Stimulated activated CD4-positive, alpha-beta T cell treated with anti-CD3 and anti-CD28 coated beads, TNF-alpha, amount 100 ng/mL, for 1 hour (primary cell): ENCODE data around the gene CFAP54.
"Not testable (repeated sequence)": the region's sequence is repeated elsewhere in the genome, so short reads cannot be mapped to it uniquely, and the experiment has no call there.

ENCODE experiments used
- DNase-seq, 3 donors: peaks; one replicate each; pipeline ENCODE4 v3.0.0-alpha.2; 2020; ENCODE audit warnings: low read depth in 3 of 3, low spot score in 1 of 3

CFAP54 gene

DNA sequence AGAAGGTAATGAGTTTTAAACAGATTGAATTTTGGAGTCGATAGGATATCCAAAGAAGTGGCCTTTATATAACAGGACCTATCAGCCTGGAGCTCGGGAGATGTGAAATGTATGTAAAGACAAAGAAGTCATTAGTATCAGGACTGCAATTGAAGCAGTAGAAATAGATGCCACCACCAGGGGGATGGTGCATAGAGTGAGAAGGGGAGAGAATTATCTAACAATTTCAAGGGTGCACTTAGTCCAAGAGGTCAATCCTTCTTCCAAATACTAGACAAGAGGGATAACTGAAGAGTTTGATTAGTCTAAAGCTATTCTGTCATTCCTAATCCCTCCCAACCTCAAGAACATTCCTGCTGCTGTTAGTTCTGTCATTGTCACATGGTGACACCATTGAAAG is 127.8 kb downstream of the CFAP54 start:
- no peak for DNase-seq

DNA sequence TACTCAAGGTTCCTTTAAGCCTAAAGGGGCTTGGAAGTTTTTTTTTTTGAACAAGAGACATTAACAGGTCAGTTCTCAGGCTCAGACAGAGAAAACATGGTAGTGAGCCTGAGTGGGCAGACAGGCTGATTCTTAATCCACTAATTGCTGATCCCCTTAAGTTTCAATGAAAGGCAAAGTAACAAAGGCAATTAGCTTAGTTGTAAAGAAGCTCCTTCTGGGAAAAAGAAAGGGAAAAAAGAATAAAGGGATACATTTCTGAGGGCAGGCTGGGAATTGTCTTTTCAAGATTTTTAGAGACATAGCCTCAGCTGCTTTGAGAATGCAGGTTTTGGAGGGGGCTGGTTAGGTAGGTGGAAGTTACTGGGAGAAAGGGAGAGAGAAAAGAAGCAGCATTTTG is 133.8 kb downstream of the CFAP54 start:
- no peak for DNase-seq

DNA sequence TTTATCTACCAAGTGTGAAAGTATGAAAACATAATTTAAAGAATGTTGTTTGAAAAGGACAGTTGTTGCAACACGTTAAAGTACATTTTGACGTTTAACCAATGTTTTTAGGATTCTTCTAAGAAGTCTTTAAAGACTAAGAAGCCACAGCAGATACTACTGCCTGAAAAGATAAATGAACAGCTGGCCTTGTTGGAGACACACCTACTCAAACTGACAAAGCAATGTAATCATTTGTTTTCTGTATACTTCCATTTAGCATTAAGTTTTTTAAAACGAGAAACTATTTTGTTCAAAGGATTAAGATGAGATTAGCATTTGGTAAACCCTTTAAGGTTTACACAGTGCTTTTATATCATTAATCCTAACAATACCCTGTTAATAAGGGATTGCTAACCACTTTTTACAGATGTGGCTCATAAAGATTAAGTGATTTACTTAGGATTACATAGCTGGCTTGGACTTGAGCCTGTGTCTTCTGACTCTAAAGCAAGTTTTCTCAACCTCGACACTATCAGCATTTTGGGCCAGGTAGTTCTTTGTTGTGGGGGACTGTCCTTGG is 134.4 kb downstream of the CFAP54 start:
- no peak for DNase-seq

DNA sequence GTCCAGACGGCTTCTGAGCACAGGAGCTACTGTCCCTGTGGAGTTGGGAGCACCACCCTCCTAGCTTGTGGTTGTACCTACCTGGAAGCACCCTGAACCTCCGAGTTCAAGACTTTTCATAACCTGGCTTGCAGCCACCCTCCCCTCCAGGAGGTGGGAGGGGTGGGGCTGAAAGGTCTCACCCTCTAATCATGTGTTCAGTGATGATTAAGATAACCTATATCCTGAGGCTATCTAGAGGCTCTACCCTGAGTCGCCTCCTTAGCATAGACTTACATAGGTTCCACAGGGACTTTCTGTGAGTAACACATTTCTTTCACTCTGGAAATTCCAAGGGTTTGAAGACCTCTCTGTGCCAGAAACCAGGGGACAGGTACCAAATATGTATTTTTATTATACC is 146.5 kb downstream of the CFAP54 start:
- DNase-seq = no peak

DNA sequence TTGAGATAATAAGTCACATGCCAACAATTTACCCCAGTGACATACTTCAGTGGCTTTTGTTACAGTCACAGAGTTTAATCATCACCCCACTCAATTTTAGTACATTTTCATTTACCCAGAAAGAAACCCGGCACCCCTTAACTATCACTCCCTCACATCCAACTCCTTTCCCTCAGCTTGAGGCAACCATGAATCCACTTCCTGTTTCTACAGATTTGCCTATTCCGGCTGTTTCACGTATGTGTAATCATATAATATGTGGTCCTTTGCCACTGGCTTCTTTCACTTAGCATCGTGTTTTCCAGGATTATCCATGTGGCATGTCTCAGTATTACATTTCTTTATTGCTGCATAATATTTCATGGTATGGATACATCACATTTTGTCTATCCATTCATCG is 147.5 kb downstream of the CFAP54 start:
- DNase-seq = no peak

- no peak for DNase-seq
Measured at GRCh38 chr12:96648923-96649322, 159.5 kb downstream of the CFAP54 start.

GRCh38 chr12:96652870-96653269 is 163.5 kb downstream of the CFAP54 start:
- no peak for DNase-seq

DNA sequence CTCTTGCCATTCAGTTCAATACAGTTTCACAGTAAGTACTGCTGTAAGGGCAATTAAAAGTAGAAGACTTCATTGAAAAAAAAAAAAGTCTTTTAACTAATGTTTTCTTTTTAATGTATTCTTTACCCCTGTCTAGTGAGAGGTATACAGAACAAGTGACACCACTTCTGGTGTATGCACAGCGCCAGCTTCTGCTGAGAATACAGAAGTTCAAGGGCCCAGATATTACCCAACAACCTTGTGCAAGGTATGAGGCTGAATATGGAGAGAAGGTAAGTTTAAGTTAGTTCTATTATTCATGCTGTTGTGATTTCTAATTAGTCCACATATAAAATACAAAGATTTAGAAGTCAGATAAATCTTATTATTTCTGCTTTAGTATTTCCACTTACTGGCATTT is 168.7 kb downstream of the CFAP54 start:
- no peak for DNase-seq

GRCh38 chr12:96669786-96670185 is 180.4 kb downstream of the CFAP54 start:
- no peak for DNase-seq

DNA sequence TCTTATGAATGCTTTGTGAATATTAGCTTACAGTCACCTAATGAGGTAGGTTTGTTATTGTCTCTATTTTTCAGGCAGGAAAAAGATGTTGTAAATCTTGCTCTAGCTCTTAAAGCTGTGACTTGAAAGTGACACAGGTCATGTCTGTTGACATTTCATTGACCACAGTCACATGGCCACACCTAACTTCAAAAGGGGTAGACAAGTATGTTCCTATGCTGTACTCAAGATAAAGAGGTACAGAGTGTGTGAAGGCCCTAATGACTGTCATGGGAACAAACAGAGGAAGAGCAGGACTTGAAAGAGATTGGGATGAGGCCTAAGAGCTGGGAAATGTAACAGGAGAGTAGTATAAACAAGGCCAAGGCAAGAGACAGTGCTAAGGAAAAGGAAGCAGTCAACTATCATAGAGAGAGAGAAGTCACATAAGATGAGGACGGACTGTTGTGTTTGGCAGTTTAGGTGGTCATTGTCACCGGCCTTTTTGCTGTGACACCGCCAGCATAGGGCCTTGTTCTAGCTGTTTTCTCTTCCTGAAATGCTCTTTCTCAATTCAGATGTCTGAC is 181.0 kb downstream of the CFAP54 start:
- no peak for DNase-seq

DNA sequence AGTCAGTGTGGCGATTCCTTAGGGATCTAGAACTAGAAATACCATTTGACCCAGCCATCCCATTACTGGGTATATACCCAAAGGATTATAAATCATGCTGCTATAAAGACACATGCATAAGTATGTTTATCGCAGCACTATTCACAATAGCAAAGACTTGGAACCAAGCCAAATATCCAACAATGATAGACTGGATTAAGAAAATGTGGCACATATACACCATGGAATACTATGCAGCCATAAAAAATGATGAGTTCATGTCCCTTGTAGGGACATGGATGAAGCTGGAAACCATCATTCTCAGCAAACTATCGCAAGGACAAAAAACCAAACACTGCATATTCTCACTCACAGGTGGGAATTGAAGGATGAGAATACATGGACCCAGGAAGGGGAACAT is 186.1 kb downstream of the CFAP54 start:
- DNase-seq = not testable (repeated sequence)

GRCh38 chr12:96677363-96677762 is 188.0 kb downstream of the CFAP54 start:
- DNase-seq = no peak

GRCh38 chr12:96687719-96688118 is 198.3 kb downstream of the CFAP54 start:
- DNase-seq = no peak

DNA sequence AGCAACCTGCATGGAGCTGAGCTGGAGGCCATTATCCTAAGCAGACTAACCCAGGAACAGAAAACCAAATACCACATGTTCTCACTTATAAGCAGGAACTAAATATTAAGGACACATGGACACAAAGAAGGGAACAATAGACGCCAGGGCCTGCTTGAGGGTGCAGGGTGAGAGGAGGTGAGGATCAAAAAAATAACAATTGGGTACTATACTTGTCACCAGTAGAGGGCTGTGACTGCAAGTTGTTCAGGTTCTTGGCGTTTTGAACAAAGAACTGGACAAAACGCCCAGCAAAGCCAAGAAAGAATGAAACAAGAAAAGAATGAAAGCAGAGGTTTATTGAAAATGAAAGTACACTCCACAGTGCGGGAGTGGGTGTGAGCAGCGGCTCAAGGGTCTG is 209.1 kb downstream of the CFAP54 start:
- DNase-seq = no peak

DNA sequence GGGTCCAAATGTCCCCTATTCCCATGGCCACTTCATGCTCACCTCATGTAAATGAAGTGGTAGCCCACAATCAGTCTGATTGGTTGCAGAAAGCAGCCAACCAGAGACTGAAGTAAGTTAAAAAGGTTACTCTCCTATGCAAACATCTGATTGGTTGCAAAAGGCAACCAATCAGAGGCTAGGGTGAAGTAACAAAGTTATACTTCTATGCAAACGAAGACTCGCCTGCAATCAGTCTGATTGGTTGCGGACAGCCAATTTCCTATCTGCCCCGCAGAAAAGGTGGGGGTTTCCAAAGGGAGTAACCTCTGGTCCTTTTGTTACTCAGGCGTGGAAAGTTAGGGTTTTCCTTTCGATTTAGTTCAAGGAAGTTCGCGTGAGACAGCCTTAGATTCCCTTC is 209.6 kb downstream of the CFAP54 start:
- DNase-seq = no peak

DNA sequence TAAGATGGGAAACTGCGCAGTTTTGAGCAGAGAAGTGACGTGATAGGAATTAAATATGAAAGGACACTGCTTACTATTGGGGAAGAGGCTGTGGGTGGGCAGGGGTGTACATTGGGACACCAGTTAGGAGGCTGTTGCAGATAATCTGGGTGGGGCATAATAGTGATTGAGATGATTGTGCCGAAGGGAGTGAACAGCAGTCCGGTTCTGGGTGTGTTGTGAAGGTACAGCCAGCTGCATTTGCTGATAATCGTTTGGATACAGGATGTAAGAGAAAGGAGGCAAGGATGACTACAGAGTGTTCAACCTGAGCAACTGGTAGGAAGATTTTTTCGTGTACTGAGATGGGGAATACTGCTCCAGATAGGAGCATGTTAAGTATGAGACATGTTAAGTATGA is 212.5 kb downstream of the CFAP54 start:
- no peak for DNase-seq

- no peak for DNase-seq
Measured at GRCh38 chr12:96710127-96710745, 220.9 kb downstream of the CFAP54 start.

DNA sequence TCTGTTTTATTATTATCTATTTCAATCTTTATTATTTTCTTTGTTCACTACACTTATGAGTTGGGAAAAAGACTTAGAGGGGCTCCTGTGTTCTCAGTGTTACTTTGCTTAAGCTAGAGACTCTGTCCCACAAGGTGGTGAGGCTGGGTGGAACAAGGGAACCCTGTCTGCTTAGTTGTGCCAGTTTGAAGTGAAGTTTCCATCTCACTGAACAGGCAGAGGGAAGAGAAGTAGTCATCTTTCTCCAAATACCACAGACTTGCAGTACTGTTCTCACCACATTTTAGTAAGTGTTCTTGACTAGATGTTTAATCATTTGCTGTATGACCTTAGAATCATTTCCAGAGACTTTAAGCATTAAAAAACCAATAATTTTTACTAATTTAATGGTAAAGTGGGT is 222.0 kb downstream of the CFAP54 start:
- no peak for DNase-seq

GRCh38 chr12:96714199-96714598 is 224.8 kb downstream of the CFAP54 start:
- DNase-seq = no peak

- DNase-seq = no peak
Measured at GRCh38 chr12:96719660-96720362, 230.4 kb downstream of the CFAP54 start.

- DNase-seq = no peak
Measured at GRCh38 chr12:96720363-96720705, 231.0 kb downstream of the CFAP54 start.

GRCh38 chr12:96729466-96729865 is 240.1 kb downstream of the CFAP54 start:
- not testable (repeated sequence) for DNase-seq

DNA sequence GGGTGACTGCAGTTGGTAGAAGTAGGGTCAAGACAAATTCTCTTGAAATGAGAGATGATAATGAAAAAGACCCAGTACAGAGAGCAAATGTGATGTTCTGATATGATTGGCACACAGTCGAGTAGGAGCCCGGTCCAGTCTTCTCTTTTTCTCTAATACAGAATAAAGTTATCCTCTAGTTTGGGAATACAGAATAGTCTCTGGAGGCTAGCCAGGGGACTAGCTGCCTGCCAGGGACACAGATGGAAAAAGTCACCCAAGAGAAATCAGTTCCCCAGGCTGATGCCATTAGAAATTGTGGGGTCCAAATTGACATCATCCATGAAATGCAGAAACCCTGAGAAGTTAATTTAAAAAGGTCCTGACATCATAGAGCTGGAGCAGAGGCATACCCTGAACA is 240.5 kb downstream of the CFAP54 start:
- no peak for DNase-seq
